GM19023 (cell line): ENCODE results near the gene DRD1.

Experiments used
- ATAC-seq: cut with Tn5 transposase; IDR thresholded peaks from one replicate; pipeline ENCODE4 v1.9.1; 2021; ENCODE audit warnings: mild to moderate bottlenecking, moderate library complexity; ENCODE audit not compliant: unreplicated experiment

Gene DRD1

DNA sequence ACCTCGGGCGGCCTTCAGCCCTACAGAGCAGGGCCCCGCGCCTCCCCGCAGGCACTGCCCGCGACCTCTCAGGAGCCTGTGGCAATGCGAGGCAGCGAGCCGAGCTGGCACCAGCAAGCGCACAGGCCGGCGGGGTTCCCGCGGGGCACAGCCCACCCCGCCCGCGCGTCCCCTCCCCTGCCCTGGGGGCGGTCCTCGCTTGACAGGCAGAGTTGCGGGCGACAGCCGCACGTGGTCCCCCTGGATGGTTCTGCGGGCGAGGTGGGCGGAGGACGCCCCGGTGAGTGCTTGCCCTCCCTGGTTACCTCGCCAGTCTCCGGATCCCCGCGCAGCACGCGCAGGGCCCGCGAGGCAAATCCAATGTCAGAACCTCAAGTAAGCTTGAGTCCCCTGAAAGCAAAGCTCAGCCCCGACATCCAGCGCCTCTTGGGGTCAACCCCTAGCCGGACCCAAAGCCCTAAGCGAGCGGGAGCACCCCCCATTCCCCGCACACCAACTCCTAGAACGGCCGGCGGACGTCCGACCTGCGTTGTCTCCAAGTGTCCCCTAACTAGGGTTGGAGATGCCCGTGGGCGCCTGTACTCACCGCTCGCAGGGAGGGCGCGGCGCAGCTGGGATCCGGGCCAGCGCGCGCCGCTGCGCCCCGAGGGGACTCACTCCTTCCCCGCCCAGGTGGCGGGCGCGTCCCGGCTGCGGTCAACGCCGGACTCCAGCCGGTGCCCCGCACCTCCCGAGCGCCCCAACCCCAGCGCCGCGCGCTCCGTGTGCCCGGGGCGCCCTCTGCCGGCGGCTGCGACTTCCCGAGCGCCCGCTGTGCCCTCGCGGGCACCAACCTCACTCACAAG, at the start of gene DRD1:
Gene DRD1, minus strand, starts transcription at position 123 of the 845 bp plus-strand sequence. CDS start 1,083 bp downstream, outside the sequence.
- ATAC-seq, result no peak

DNA sequence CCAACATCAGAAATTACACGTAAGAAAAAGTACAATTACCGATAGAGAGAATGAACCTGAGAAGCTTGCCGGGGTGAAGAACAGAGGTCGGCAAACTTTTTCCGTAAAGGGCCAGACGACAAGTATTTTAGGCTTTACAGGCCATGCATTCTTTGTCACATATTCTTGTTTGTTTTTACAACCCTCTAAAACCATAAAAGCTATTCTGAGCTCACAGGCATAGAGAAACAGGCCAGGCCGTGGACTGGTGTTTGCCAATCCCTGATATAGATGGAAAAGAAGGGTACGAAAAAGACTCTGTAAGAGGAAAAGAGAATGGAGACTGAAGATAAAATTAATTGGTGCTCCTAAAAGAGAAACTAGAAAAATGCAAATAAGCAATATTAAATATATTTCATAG, 49.7 kb upstream of the DRD1 start:
- no peak for ATAC-seq

DNA sequence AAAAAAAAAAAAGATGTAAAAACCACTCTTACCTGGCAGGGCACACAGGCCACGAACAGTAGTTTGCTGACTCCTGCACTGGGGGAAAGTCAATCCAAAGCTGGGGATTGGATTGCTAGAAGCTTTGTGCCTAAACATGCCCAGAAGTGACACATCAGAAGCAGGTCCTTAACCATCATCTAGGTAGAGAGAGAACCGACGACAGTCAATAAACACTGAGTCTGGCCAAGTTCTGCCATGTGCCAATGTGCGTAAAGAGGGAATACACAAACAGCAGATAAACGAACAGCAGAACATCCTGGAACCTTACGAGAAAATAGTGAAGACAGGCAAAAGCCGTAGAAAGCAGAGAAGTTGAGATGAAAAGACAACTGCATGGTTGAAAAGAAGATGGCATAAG, 49.3 kb upstream of the DRD1 start:
- ATAC-seq, result no peak

DNA sequence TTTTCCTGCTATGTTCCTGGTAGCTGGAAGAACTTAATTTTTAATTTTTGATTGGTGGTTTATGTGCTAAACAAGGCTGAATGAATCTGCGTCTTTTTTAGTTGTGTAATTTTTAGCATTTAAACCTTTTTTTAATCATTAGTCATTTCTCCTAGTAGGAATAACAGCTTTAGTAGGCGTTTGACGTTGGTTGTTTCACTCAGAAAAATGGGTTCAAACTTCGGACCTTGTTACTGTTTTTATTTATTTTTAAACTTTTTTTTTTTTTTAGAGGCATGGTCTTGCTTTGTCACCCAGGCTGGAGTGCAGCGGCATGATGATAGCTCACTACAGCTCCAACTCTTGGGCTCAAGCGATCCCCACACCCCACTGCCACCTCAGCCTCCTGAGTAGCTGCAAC, 47.2 kb upstream of the DRD1 start:
- no peak for ATAC-seq

- no peak for ATAC-seq
Measured at GRCh38 chr5:175489693-175490443, 45.9 kb upstream of the DRD1 start.

- ATAC-seq, result no peak
Measured at GRCh38 chr5:175487514-175488222, 43.7 kb upstream of the DRD1 start.

- ATAC-seq, result no peak
Measured at GRCh38 chr5:175485631-175486030, 41.6 kb upstream of the DRD1 start.

DNA sequence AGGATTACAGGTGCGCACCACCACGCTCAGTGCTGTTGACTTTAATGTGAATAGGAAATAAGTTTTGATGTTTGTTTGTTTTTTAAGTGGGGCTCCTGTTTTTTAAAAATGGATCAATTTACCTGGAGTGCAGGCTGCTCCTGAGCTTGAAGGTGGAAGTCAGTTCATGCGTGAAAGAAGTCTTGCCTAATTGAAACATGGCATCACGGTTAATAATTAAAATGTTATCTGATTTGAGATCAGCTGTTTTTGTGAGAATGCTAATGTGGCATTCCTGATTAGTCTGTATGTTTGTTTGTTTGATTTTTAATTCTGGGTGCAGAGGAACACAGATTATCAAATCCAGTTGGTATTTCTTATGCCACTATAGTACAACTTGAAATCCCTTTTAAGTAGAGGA, 40.8 kb upstream of the DRD1 start:
- no peak for ATAC-seq

DNA sequence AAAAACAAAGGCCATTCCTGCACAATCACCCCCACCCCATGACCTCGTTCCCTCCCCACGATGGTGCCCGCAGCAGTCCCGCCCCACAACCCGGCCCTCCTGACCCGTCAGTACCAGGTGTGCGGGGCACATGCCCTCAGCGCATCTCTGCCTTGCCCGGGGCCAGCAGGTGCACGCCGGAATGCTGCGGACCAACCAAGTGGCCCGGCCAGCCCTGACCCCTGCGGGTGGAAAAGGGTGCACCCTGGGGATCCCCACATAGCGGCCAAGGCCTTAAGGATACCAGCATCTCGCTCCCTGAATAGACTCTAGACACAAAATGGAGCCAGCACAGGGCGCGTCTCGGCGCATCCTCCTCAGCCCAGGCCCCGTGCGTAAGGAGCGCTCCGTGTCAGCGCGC, 40.3 kb upstream of the DRD1 start:
- ATAC-seq, result no peak

DNA sequence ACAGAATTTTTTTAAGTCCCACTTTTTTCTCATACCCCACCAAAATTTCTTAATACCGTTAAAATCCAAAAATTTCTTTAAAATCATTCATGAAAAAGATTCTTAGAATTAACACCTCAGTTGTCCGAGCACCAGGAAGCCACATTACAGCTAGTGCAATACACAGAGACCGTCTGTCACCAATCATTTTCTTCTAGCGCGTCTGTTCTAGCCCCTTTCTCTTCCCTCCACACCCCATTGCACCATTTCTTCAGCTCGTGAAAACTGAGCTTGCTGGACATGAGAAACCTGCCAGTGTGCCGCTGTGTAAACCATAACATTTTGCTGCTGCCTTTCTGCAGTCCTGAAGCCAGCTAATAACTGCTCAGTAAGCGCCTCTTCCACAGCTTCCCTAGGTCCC, 39.4 kb upstream of the DRD1 start:
- ATAC-seq, result no peak

GRCh38 chr5:175479125-175479881, 35.3 kb upstream of the DRD1 start:
- ATAC-seq, result peak; percentile 13

GRCh38 chr5:175478384-175479124, 34.6 kb upstream of the DRD1 start, which contains the start of gene SFXN1:
Gene SFXN1, plus strand, starts transcription at chr5:175478560. Its CDS starts 13,544 bp downstream, at chr5:175492104.
- ATAC-seq, result peak; percentile 87

GRCh38 chr5:175478008-175478383, 34.0 kb upstream of the DRD1 start:
- no peak for ATAC-seq

- ATAC-seq, result no peak
Measured at GRCh38 chr5:175477440-175477839, 33.5 kb upstream of the DRD1 start.

DNA sequence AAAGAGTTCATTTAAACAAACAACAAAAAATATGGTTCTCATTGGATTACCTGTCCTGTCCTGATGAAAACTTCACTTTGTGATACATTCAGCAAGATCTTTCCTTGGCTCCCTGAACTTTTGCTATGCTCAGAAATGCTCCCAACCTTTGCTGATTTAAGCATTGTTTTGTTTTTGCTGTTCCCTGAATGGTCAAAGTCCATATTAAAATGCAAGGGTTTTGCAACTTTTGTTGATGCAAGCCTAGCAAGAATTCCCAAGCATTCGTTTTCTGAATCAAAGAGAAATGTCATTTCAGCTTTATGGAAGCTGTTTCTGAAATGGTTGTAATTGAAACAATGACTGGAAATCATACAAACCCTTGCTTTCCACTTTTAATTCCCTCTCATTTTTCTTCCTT, 31.3 kb upstream of the DRD1 start:
- no peak for ATAC-seq

DNA sequence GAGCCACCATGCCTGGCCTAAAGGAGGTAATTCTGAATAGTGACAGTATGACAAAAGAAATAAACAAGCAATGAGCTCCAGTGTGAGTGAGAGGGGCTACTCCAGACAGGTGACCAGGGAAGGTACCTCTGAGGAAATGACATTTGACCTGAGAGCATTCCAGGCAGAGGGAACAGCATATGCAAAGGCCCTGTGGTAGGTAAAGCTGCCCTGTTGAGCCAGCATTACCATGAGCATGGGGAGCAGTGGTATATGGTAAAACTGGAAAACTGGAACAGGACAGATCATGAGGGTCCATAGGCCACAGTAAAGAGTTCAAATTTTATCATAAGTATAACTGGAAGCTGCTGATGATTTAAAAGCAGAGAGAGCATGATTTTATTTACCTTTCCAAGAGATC, 28.4 kb upstream of the DRD1 start:
- ATAC-seq, result no peak

DNA sequence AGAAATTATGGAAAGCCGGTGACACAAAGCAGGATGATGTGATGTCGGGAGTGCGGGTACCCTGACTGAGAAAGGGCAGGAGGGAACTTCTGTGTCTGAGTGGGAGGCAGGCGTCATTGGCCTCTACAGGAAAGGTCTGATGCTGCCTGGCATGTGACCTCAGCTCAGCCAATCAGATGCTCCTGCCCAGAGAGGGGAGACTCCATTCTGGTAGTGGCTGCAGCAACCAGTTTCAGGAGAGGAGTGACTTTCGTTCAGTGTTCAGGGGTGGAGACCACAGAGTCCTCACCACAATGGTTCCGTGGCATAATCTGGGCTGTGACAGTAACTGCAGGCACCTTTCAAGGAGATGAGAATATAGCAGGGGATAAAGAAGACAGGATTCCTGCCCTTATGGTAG, 27.6 kb upstream of the DRD1 start:
- ATAC-seq, result no peak

DNA sequence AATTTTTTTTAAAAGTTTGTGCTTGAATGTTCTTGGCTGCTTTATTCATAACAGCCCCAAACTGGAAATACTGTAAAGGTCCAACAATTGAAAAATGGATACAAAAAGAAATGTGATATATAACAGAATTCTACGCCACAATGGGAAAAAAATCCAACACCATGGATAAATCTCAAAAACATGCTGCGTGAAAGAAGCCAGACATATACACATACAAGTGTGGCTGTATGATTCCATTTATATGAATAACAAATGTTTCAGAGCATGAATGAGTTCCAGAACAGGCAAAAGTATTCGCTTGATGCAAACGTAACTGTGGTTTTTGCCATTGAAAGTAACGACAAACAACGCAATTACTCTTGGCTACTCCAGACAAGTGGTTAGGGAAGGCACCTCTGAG, 27.2 kb upstream of the DRD1 start:
- ATAC-seq, result no peak

GRCh38 chr5:175470781-175471180, 26.8 kb upstream of the DRD1 start:
- ATAC-seq, result no peak

DNA sequence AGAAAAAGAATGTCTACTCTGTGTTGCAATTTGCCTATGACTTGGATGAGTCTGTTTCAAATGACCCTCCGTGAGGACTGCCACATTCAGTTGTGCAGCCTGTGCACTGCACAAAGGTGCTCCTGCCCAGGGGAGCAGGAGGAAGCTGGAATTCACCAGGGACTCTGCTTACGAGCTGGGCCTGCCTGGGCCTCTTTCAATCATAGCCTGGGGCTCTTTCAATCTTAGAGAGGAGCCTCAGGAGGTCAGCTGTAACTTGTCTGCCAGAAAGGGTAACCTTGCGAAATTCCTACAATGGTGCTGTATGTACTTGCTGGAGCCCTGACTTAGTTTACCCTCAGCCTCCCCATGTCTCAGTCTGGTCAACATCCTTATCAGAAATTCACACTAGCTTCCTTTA, 25.9 kb upstream of the DRD1 start:
- ATAC-seq, result no peak
